PC-9 (cell line): ENCODE data around the gene TMUB1.

Source experiments
- CTCF ChIP-seq: fragments of 200-600 bp; sonication (generic); conservative IDR thresholded peaks from 2 replicates; pipeline ENCODE4 v1.6.1; 2017; ENCODE audit warnings: mixed run types, antibody characterized with exemption, mild to moderate bottlenecking, moderate library complexity
- EZH2 ChIP-seq: fragments of 200-600 bp; sonication (generic); IDR thresholded peaks from 2 replicates; pipeline ENCODE4 v1.8.0; 2017; ENCODE audit warnings: antibody characterized with exemption, low read depth

GRCh38 chr7:151110236-151110940 lies 27.1 kb upstream of the TMUB1 start:
- TF ChIP-seq CTCF, result no peak
- no peak for TF ChIP-seq EZH2
